IPS-NIHi11 (cell line): ENCODE results near the gene APOBEC2.

Experiments
- DNase-seq: peaks from one replicate; pipeline ENCODE4 v3.0.0; 2012; ENCODE audit warnings: mixed read lengths, low spot score

APOBEC2 gene

GRCh38 chr6:41088451-41088850 is 35.4 kb downstream of the APOBEC2 start:
- no peak for DNase-seq

GRCh38 chr6:41090841-41091761 is 38.1 kb downstream of the APOBEC2 start:
- no peak for DNase-seq

- DNase-seq = peak; percentile 9
Observed at GRCh38 chr6:41092421-41093140, 39.6 kb downstream of the APOBEC2 start.

GRCh38 chr6:41093729-41094128 is 40.7 kb downstream of the APOBEC2 start:
- no peak for DNase-seq

- no peak for DNase-seq
Observed at GRCh38 chr6:41097467-41098090, 44.6 kb downstream of the APOBEC2 start.

- no peak for DNase-seq
Observed at GRCh38 chr6:41098366-41098765, 45.4 kb downstream of the APOBEC2 start.

GRCh38 chr6:41100871-41101287 is 47.9 kb downstream of the APOBEC2 start:
- peak; percentile 7 for DNase-seq

- DNase-seq = no peak
Observed at GRCh38 chr6:41103847-41104246, 50.8 kb downstream of the APOBEC2 start.

GRCh38 chr6:41111017-41111416 is 58.0 kb downstream of the APOBEC2 start:
- DNase-seq = no peak
